ENCODE measurements around the gene HINT2. TPM values are rescaled to one million over a fixed set of nuclear protein-coding genes. Genes with fewer than 3 reads are reported as not detected.

HINT2 gene
- 29.7 TPM for polyA plus RNA-seq
- long read RNA-seq, donor 1, transcript HINT2-201 (5 exons, 628 nt), result major isoform, 15 of 16 reads
- long read RNA-seq, donor 1, partial matches to known transcripts, result 0 of 16 reads
- long read RNA-seq, donor 1, other reads (novel, unspliced or antisense), result 0 of 16 reads
- long read RNA-seq, donor 2, transcript HINT2-201 (5 exons, 628 nt), result major isoform, 26 of 32 reads
- long read RNA-seq, donor 2, partial matches to known transcripts, result 0 of 32 reads
- long read RNA-seq, donor 2, other reads (novel, unspliced or antisense), result 0 of 32 reads
- long read RNA-seq, donor 3, result 0 reads
- long read RNA-seq, donor 4, transcript HINT2-201 (5 exons, 628 nt), result major isoform, 6 of 7 reads
- long read RNA-seq, donor 4, partial matches to known transcripts, result 0 of 7 reads
- long read RNA-seq, donor 4, other reads (novel, unspliced or antisense), result 0 of 7 reads
- long read RNA-seq, donor 5, transcript HINT2-201 (5 exons, 628 nt), result major isoform, 15 of 18 reads
- long read RNA-seq, donor 5, partial matches to known transcripts, result 0 of 18 reads
- long read RNA-seq, donor 5, other reads (novel, unspliced or antisense), result 0 of 18 reads
- long read RNA-seq, donor 6, transcript HINT2-201 (5 exons, 628 nt), result major isoform, 20 of 27 reads
- long read RNA-seq, donor 6, partial matches to known transcripts, result 5 of 27 reads
- long read RNA-seq, donor 6, other reads (novel, unspliced or antisense), result 0 of 27 reads
- long read RNA-seq, donor 7, transcript HINT2-201 (5 exons, 628 nt), result major isoform, 16 of 18 reads
- long read RNA-seq, donor 7, partial matches to known transcripts, result 0 of 18 reads
- long read RNA-seq, donor 7, other reads (novel, unspliced or antisense), result 0 of 18 reads
- long read RNA-seq, donor 8, transcript HINT2-201 (5 exons, 628 nt), result major isoform, 18 of 29 reads
- long read RNA-seq, donor 8, partial matches to known transcripts, result 8 of 29 reads
- long read RNA-seq, donor 8, other reads (novel, unspliced or antisense), result 0 of 29 reads
- long read RNA-seq, donor 9, transcript HINT2-201 (5 exons, 628 nt), result major isoform, 22 of 25 reads
- long read RNA-seq, donor 9, partial matches to known transcripts, result 0 of 25 reads
- long read RNA-seq, donor 9, other reads (novel, unspliced or antisense), result 0 of 25 reads
- long read RNA-seq, donor 10, transcript HINT2-201 (5 exons, 628 nt), result major isoform, 26 of 29 reads
- long read RNA-seq, donor 10, partial matches to known transcripts, result 0 of 29 reads
- long read RNA-seq, donor 10, other reads (novel, unspliced or antisense), result 0 of 29 reads
- long read RNA-seq, donor 11, transcript HINT2-201 (5 exons, 628 nt), result major isoform, 26 of 31 reads
- long read RNA-seq, donor 11, partial matches to known transcripts, result 0 of 31 reads
- long read RNA-seq, donor 11, other reads (novel, unspliced or antisense), result 0 of 31 reads

DNA sequence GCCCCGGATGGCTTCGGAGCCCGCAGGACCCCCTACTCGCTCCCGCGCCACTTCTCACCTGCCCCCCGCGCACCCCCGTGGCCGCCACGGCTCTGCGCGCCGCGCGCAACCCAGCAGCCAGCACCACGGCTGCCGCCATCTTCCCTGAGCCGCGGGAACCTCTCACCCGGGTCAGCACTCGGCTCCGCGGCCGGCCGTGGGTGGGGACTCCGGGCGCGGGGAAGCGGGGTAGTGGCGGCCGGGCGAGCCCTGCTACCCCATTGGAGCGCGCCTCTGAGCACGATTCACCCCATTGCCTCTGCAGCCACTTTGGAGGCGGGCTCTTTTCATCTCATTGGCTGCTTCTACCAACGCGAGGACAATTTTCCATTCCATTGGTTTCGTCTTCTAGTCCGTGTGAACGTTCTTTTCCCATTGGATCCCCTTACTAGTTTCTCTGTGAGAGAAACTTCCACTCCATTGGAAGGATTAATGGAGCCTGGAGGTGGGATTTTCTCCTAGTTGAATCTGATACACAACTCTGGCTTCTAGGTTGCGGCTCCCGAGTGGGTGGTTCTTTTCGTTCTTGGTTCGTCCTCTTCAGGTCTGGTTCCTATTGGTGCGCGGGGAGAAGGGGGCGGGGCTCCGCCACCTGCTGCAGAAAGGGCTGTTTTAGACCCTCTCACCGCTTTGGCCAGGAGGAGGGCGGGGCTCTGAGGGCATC lies at the start of gene HINT2:
Gene HINT2, minus strand, starts transcription at position 202 of the 703 bp plus-strand sequence. Its CDS starts 63 bp downstream, at position 139.
- no peaks in the 10 kb centered on the region for H3K9me3 ChIP-seq (ENCODE audit: control insufficient read depth, low read depth, low read length)
- H3K27ac ChIP-seq (ENCODE audit: low read length), result peak within 1 kb of the TSS; percentile 96
- peaks cover 19% of the 10 kb centered on the region for H3K4me1 ChIP-seq (ENCODE audit: control insufficient read depth, insufficient read depth, low read length)
- WGBS (ENCODE audit: insufficient coverage, low lambda C conversion rate), result 0% methylated on average over 2 of the region's 52 CpGs
- H3K4me3 ChIP-seq (ENCODE audit: low read length), result peak within 1 kb of the TSS; percentile 76
- no peaks in the 10 kb centered on the region for H3K36me3 ChIP-seq (ENCODE audit: control insufficient read depth, insufficient read depth, low read length)
- DNase-seq, result peak; percentile 95 to 99
- H3K27me3 ChIP-seq (ENCODE audit: control insufficient read depth, insufficient read depth, low read length), result no peaks in the 10 kb centered on the region

DNA sequence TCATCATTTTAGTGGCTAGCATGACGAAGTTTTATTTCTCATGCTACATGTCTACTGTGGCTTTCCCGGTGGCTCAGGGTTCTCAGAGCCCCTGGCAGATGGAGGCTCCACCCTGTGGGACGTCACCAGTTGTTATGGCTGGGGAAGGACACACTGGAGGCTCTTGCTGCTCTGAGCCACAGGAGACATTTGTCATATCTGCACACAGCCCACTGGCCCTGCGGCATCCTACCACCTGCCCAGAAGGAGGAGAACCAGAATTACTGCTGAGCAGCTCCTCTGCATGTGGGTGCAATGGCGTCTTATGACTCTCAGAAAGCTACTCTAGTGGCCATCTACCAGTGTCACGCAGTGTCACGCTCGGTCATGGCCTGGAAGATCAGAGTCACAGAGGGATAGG lies 48.7 kb upstream of the HINT2 start:
- peaks cover 3% of the 10 kb centered on the region for H3K4me1 ChIP-seq (ENCODE audit: control insufficient read depth, insufficient read depth, low read length)

DNA sequence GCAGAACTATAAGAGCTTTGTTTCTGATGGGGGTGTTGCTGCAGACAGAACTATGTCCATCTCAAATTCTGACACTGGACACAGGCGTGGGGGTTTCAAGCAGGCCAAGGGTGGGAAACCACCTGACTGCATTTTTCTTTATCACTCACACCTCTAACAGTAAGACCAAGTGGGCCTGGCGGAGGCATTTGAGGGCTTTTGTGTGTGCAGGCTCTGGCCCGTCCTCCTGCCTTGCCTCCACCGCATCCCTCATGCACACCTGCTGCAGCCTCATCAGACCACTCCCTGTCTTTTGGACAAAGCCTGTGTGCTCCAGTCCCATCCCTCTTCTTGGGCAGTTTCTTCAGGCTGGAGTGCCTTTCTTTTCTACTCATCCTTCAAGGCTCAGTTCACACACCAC lies 47.5 kb upstream of the HINT2 start:
- Histone ChIP-seq H3K27ac (ENCODE audit: low read length) (no peak overlapping the region), H3K4me3 (ENCODE audit: low read length) (no peak overlapping the region), H3K4me1 (ENCODE audit: control insufficient read depth, insufficient read depth, low read length) (peaks cover 3% of the 10 kb centered on the region), H3K9me3 (ENCODE audit: control insufficient read depth, low read depth, low read length) (no peaks in the 10 kb centered on the region), H3K36me3 (ENCODE audit: control insufficient read depth, insufficient read depth, low read length) (no peaks in the 10 kb centered on the region), H3K27me3 (ENCODE audit: control insufficient read depth, insufficient read depth, low read length) (peaks cover 14% of the 10 kb centered on the region)
- no peak for DNase-seq
- WGBS (ENCODE audit: insufficient coverage, low lambda C conversion rate), result no CpG with 5 or more reads among the region's 4 CpGs

More for the DNA sequence above, 48.7 kb upstream of the HINT2 start:
- Histone ChIP-seq H3K9me3 (ENCODE audit: control insufficient read depth, low read depth, low read length) (no peaks in the 10 kb centered on the region), H3K27ac (ENCODE audit: low read length) (no peak overlapping the region), H3K36me3 (ENCODE audit: control insufficient read depth, insufficient read depth, low read length) (no peaks in the 10 kb centered on the region), H3K27me3 (ENCODE audit: control insufficient read depth, insufficient read depth, low read length) (peaks cover 14% of the 10 kb centered on the region), H3K4me3 (ENCODE audit: low read length) (no peak overlapping the region)
- DNase-seq, result no peak
- WGBS (ENCODE audit: insufficient coverage, low lambda C conversion rate), result no CpG with 5 or more reads among the region's 8 CpGs

DNA sequence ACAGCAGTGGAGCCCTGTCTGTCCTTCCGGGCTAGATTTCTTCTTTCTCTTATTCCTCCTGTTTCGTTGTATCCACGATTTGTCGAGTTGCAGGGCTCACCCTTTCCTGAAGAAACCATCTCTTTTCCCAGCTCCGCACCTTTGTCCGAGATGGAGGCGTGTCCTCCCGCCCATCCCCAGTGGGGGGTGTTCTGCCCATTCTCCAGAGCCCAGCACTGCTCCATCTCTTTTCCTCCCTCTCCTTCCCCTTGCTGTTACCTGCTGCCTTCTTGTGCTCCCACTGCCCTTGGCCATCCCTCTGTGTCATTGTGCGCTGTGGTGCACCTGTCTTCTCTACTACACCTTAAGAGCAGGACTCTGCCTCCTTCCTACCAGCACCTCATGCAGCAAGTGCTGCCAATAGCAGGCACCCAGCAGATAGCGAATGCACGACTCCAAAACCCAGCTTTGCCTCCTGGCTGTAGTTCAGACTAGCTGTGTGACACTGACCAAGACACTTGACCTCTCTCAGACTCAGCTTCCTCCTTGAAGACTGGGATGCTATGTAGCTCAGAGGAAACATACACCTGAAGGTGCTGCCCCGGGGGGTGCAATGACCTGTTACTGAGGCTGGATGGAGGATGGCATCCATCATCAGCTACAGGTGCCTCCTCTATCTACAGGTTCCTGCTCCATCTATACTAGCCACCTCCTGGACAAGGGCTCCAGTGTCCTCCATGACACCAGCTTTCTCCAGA lies 46.5 kb upstream of the HINT2 start:
- Histone ChIP-seq H3K4me3 (ENCODE audit: low read length) (no peak overlapping the region), H3K36me3 (ENCODE audit: control insufficient read depth, insufficient read depth, low read length) (no peaks in the 10 kb centered on the region), H3K27me3 (ENCODE audit: control insufficient read depth, insufficient read depth, low read length) (peaks cover 14% of the 10 kb centered on the region), H3K27ac (ENCODE audit: low read length) (no peak overlapping the region), H3K9me3 (ENCODE audit: control insufficient read depth, low read depth, low read length) (no peaks in the 10 kb centered on the region), H3K4me1 (ENCODE audit: control insufficient read depth, insufficient read depth, low read length) (peaks cover 3% of the 10 kb centered on the region)
- DNase-seq, result no peak
- no CpG with 5 or more reads among the region's 12 CpGs for WGBS (ENCODE audit: insufficient coverage, low lambda C conversion rate)

DNA sequence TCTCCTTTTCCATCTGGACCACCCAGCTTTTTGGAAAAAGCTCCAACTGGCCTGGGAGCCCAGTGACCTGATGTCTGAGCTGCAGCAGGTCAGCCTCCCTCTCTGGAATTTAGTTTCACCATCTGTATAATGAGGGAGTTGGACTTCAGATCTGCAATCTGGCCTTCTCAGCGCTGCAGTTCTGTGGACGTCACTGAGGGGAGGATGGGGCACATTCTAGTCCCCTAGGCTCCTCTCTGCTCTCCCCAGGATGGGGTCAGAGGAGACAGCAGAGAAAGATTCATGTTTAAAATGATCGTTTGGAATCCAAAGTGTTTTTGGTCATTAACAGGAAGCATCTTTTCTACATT lies 45.1 kb upstream of the HINT2 start:
- no CpG with 5 or more reads among the region's 3 CpGs for whole genome bisulfite sequencing (ENCODE audit: insufficient coverage, low lambda C conversion rate)
- Histone ChIP-seq H3K27ac (ENCODE audit: low read length) (no peak overlapping the region), H3K4me1 (ENCODE audit: control insufficient read depth, insufficient read depth, low read length) (peaks cover 3% of the 10 kb centered on the region), H3K36me3 (ENCODE audit: control insufficient read depth, insufficient read depth, low read length) (peaks cover under 1% of the 10 kb centered on the region), H3K27me3 (ENCODE audit: control insufficient read depth, insufficient read depth, low read length) (peaks cover 14% of the 10 kb centered on the region), H3K4me3 (ENCODE audit: low read length) (no peak overlapping the region), H3K9me3 (ENCODE audit: control insufficient read depth, low read depth, low read length) (no peaks in the 10 kb centered on the region)
- no peak for DNase-seq

DNA sequence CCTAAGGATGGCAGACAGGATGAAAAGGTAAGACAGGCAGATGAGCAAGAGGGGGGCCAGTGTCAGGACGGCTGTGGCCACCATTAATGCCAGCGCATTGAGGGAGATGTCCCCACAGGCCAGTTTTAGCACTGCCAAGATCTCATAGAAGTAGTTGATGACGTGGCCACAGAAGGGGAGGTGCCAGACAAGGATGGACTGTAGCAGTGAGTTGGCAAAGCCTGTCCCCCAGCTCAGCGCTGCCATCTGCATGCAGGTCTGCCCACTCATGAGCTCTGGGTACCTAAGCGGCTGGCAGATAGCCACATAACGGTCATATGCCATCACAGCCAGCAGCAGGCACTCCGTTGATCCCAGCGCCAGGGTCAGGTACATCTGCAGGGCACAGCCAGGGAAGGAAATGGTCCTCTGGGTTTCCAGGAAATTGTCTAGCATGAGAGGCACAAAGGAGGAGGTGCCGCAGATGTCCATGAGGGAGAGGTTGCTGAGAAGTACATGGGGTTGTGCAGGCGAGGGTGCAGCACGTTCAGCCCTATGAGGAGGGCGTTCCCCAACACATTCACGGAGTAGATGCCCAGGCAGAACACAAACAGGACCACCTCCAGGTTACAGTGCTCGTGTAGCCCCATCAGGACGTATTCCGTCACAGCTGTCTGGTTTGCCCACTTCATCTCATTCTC lies 44.6 kb upstream of the HINT2 start:
- no peaks in the 10 kb centered on the region for H3K9me3 ChIP-seq (ENCODE audit: control insufficient read depth, low read depth, low read length)
- H3K27ac ChIP-seq (ENCODE audit: low read length), result no peak overlapping the region
- no peak overlapping the region for H3K4me3 ChIP-seq (ENCODE audit: low read length)
- peaks cover 2% of the 10 kb centered on the region for H3K36me3 ChIP-seq (ENCODE audit: control insufficient read depth, insufficient read depth, low read length)
- H3K4me1 ChIP-seq (ENCODE audit: control insufficient read depth, insufficient read depth, low read length), result peaks cover 3% of the 10 kb centered on the region
- no CpG with 5 or more reads among the region's 16 CpGs for WGBS (ENCODE audit: insufficient coverage, low lambda C conversion rate)
- peaks cover 11% of the 10 kb centered on the region for H3K27me3 ChIP-seq (ENCODE audit: control insufficient read depth, insufficient read depth, low read length)
- DNase-seq, result no peak

DNA sequence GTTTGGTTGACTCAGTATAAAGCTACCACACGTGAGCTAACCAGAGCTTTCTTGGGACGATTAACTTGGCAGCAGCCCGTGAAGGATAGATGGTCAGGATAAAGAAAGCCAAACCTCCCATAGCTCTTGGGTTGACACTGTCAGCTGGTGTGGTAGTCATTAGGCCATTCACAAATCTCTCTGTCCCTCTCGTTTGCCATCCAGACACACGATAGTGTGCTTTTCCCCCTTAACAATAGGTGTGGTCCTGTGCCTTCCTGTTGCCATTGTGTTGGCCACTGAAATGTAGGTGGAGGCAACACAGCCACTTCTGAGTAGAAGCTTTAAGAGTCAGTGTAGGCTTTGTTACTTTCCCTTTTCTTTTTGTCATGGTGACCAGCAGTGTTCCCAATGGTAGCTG lies 43.6 kb upstream of the HINT2 start:
- H3K27me3 ChIP-seq (ENCODE audit: control insufficient read depth, insufficient read depth, low read length), result peaks cover 9% of the 10 kb centered on the region
- DNase-seq, result no peak
- no peak overlapping the region for H3K27ac ChIP-seq (ENCODE audit: low read length)

DNA sequence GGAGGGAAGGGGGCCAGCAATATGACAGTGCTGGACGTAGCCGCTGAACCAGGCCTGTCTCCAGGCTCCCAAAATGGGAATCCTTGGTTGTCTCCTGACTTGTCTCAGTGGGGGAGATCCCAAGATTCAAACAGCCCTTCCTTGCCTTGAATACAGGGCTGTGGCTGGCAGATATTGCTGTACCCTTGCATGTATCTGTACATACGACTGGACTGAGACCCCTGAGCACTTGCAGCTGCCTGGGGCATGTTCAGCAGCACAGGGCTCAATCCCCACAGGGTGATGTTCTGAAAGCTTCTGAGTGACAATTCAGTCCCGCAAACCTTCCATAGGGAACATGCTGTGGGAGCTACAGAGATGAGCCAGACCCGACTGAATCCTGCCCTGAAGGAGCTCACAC lies 42.0 kb upstream of the HINT2 start:
- WGBS (ENCODE audit: insufficient coverage, low lambda C conversion rate), result no CpG with 5 or more reads among the region's 5 CpGs
- Histone ChIP-seq H3K27ac (ENCODE audit: low read length) (no peak overlapping the region), H3K36me3 (ENCODE audit: control insufficient read depth, insufficient read depth, low read length) (peaks cover 24% of the 10 kb centered on the region), H3K4me3 (ENCODE audit: low read length) (no peak overlapping the region), H3K9me3 (ENCODE audit: control insufficient read depth, low read depth, low read length) (no peaks in the 10 kb centered on the region), H3K4me1 (ENCODE audit: control insufficient read depth, insufficient read depth, low read length) (peaks cover 3% of the 10 kb centered on the region), H3K27me3 (ENCODE audit: control insufficient read depth, insufficient read depth, low read length) (peaks cover 6% of the 10 kb centered on the region)
- no peak for DNase-seq

More for the DNA sequence above, 43.6 kb upstream of the HINT2 start:
- Histone ChIP-seq H3K36me3 (ENCODE audit: control insufficient read depth, insufficient read depth, low read length) (peaks cover 10% of the 10 kb centered on the region), H3K9me3 (ENCODE audit: control insufficient read depth, low read depth, low read length) (no peaks in the 10 kb centered on the region), H3K4me3 (ENCODE audit: low read length) (no peak overlapping the region), H3K4me1 (ENCODE audit: control insufficient read depth, insufficient read depth, low read length) (peaks cover 3% of the 10 kb centered on the region)
- no CpG with 5 or more reads among the region's 5 CpGs for WGBS (ENCODE audit: insufficient coverage, low lambda C conversion rate)

DNA sequence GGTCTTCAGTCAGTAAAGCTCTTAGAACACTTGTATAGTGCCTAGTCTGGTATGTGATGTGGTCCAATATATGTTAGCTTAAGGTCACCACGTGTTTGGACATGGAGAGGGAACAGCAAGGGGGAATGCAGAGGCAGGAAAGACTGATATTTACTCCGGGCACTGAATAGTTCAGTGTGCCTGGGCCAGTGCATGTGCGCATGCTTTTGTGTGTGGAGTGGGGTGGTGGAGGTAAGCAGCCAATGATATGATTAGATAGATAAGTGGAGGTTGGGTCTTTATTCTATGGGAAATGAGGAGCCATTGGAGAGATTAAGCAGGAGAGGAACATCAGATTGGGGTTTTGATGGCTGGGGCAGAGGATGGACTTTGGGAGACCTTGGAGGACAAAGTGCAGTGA lies 41.4 kb upstream of the HINT2 start:
- H3K4me3 ChIP-seq (ENCODE audit: low read length), result no peak overlapping the region
- no peak for DNase-seq
- H3K27ac ChIP-seq (ENCODE audit: low read length), result no peak overlapping the region
- peaks cover under 1% of the 10 kb centered on the region for H3K27me3 ChIP-seq (ENCODE audit: control insufficient read depth, insufficient read depth, low read length)
- peaks cover 3% of the 10 kb centered on the region for H3K4me1 ChIP-seq (ENCODE audit: control insufficient read depth, insufficient read depth, low read length)
- H3K9me3 ChIP-seq (ENCODE audit: control insufficient read depth, low read depth, low read length), result no peaks in the 10 kb centered on the region
- no CpG with 5 or more reads among the region's 3 CpGs for WGBS (ENCODE audit: insufficient coverage, low lambda C conversion rate)
- peaks cover 26% of the 10 kb centered on the region for H3K36me3 ChIP-seq (ENCODE audit: control insufficient read depth, insufficient read depth, low read length)

Measured in large intestine (tissue), 12 donors.